Measurements from ENCODE around the gene TM9SF1.

GRCh38 chr14:24212924-24213865 lies 18.0 kb upstream of the TM9SF1 start, which contains the start of gene CHMP4A:
- no peak for TF ChIP-seq POLR2A (IDR thresholded peaks at IDR 0.05)
- TF ChIP-seq CTCF (IDR thresholded peaks at IDR 0.05), result no peak

Data from testis (tissue), 2 donors.